HEK293T (cell line): Measurements from ENCODE around the gene TNFAIP8.

ENCODE experiments used
- ARNT ChIP-seq: fragments of 450-650 bp; IDR thresholded peaks from 2 replicates; pipeline ENCODE4 v1.6.1; 2017; ENCODE audit warnings: mild to moderate bottlenecking
- BHLHE40 ChIP-seq: fragments of 450-650 bp; IDR thresholded peaks from 2 replicates; pipeline ENCODE4 v1.6.1; 2016; ENCODE audit warnings: mild to moderate bottlenecking, moderate library complexity, borderline replicate concordance
- ELF4 ChIP-seq: fragments of 450-650 bp; IDR thresholded peaks from 2 replicates; pipeline ENCODE4 v1.6.1; 2017; ENCODE audit warnings: antibody characterized with exemption
- FOXA1 ChIP-seq: fragments of 450-650 bp; IDR thresholded peaks from 2 replicates; pipeline ENCODE4 v1.6.1; 2016; ENCODE audit warnings: mild to moderate bottlenecking
- FOXK2 ChIP-seq: fragments of 450-650 bp; IDR thresholded peaks from 2 replicates; pipeline ENCODE4 v1.6.1; 2016; ENCODE audit warnings: mild to moderate bottlenecking
- FOXM1 ChIP-seq: fragments of 450-650 bp; IDR thresholded peaks from 2 replicates; pipeline ENCODE4 v1.6.1; 2017; ENCODE audit warnings: mild to moderate bottlenecking, borderline replicate concordance
- HDGF ChIP-seq: fragments of 450-650 bp; IDR thresholded peaks from 2 replicates; pipeline ENCODE4 v1.6.1; 2017; ENCODE audit warnings: antibody characterized with exemption, borderline replicate concordance
- LEF1 ChIP-seq: fragments of 450-650 bp; IDR thresholded peaks from 2 replicates; pipeline ENCODE4 v1.6.1; 2017; ENCODE audit warnings: mild to moderate bottlenecking, borderline replicate concordance
- NFRKB ChIP-seq: fragments of 450-650 bp; IDR thresholded peaks from 2 replicates; pipeline ENCODE4 v1.6.1; 2016; ENCODE audit warnings: mild to moderate bottlenecking, moderate library complexity
- PKNOX1 ChIP-seq: fragments of 450-650 bp; IDR thresholded peaks from 2 replicates; pipeline ENCODE4 v1.6.1; 2016
- SP1 ChIP-seq: fragments of 450-650 bp; IDR thresholded peaks from 2 replicates; pipeline ENCODE4 v1.6.1; 2017
- SUZ12 ChIP-seq: fragments of 450-650 bp; IDR thresholded peaks from 2 replicates; pipeline ENCODE4 v1.6.1; 2016; ENCODE audit warnings: mild to moderate bottlenecking
- TARDBP ChIP-seq: fragments of 450-650 bp; IDR thresholded peaks from 2 replicates; pipeline ENCODE4 v1.6.1; 2016

GRCh38 chr5:119395080-119395836 is 39.4 kb downstream of the TNFAIP8 start:
- TF ChIP-seq SP1: no peak
- TF ChIP-seq BHLHE40: no peak
- no peak for TF ChIP-seq NFRKB
- no peak for TF ChIP-seq FOXK2
- no peak for TF ChIP-seq HDGF
- TF ChIP-seq SUZ12: no peak
- TF ChIP-seq ARNT: no peak
- TF ChIP-seq LEF1: no peak
- no peak for TF ChIP-seq TARDBP
- no peak for TF ChIP-seq ELF4
- TF ChIP-seq PKNOX1: no peak
- no peak for TF ChIP-seq FOXM1
- no peak for TF ChIP-seq FOXA1
